IMR-90 (cell line): ENCODE measurements around the gene SYNRG. TPM values are rescaled to one million over a fixed set of nuclear protein-coding genes. Genes with fewer than 3 reads are reported as not detected.

Source experiments
- ATAC-seq: fragments of 200-7000 bp; cut with Tn5 transposase; 2 replicates; pipeline ENCODE4 v1.9.1; 2020; ENCODE audit warnings: low read depth, mild to moderate bottlenecking, moderate library complexity
- BruUV-seq: library from RNA; stranded (reverse); fragments of 400-500 nt; replicated peaks from 2 replicates; lab custom pipeline; 2021; lab: Mats Ljungman, UMichigan
- CTCF ChIA-PET: fragments of 300-600 bp; formaldehyde crosslinking; extraction: SDS; loops from one replicate; lab custom pipeline; 2021; ENCODE audit warnings: antibody characterized with exemption; lab: Yijun Ruan, JAX
- POLR2A ChIA-PET: fragments of 300-600 bp; sonication (Branson Sonifier 250); formaldehyde crosslinking; loops from one replicate; lab custom pipeline; 2022; ENCODE audit warnings: antibody characterized with exemption; ENCODE audit not compliant: unreplicated experiment; lab: Charles Lee
- DNase-seq: peaks from one replicate; pipeline ENCODE4 v3.0.0; 2013
- H2AFZ ChIP-seq: replicated peaks from 2 replicates; pipeline ENCODE3; 2013; ENCODE audit warnings: low read length, mild to moderate bottlenecking; ENCODE audit not compliant: poor library complexity
- H2AK5ac ChIP-seq: 2 replicates; pipeline ENCODE4 v1.6.1; 2013; ENCODE audit warnings: low read depth, low read length, inconsistent platforms
- H2AK9ac ChIP-seq: replicated peaks from 2 replicates; pipeline ENCODE3; 2013; ENCODE audit warnings: mild to moderate bottlenecking, low read depth, low read length, moderate library complexity; ENCODE audit not compliant: poor library complexity
- H2BK120ac ChIP-seq: 2 replicates; pipeline ENCODE4 v1.6.1; 2013; ENCODE audit warnings: low read depth, low read length, inconsistent platforms
- H2BK15ac ChIP-seq: 3 replicates; pipeline ENCODE4 v1.6.1; 2013; ENCODE audit warnings: low read depth, low read length, inconsistent platforms
- H2BK20ac ChIP-seq: 2 replicates; pipeline ENCODE4 v1.6.1; 2013; ENCODE audit warnings: low read depth, mild to moderate bottlenecking, inconsistent platforms, low read length, moderate library complexity
- H2BK5ac ChIP-seq: 2 replicates; pipeline ENCODE4 v1.6.1; 2013; ENCODE audit warnings: mild to moderate bottlenecking, low read depth, low read length, inconsistent platforms; ENCODE audit not compliant: poor library complexity, severe bottlenecking
- H3K14ac ChIP-seq: replicated peaks from 2 replicates; pipeline ENCODE4 v1.6.1; 2013; ENCODE audit warnings: low read depth, low read length, inconsistent platforms
- H3K18ac ChIP-seq: 2 replicates; pipeline ENCODE4 v1.6.1; 2013; ENCODE audit warnings: low read depth, low read length, control low read depth
- H3K23ac ChIP-seq: 2 replicates; pipeline ENCODE4 v1.6.1; 2013; ENCODE audit warnings: low read depth, low read length, inconsistent platforms
- H3K27ac ChIP-seq: 2 replicates; pipeline ENCODE4 v1.5.1; 2013; ENCODE audit warnings: mild to moderate bottlenecking, control low read depth, low read length; ENCODE audit not compliant: insufficient read depth
- H3K27me3 ChIP-seq: 2 replicates; pipeline ENCODE4 v1.6.1; 2013; ENCODE audit warnings: low read length; ENCODE audit not compliant: control insufficient read depth, insufficient read depth
- H3K36me3 ChIP-seq: 2 replicates; pipeline ENCODE4 v1.6.1; 2013; ENCODE audit warnings: low read length, mixed read lengths; ENCODE audit not compliant: control insufficient read depth, insufficient read depth
- H3K4ac ChIP-seq: 2 replicates; pipeline ENCODE4 v1.6.1; 2013; ENCODE audit warnings: low read depth, low read length, inconsistent platforms
- H3K4me1 ChIP-seq: 2 replicates; pipeline ENCODE4 v1.6.1; 2013; ENCODE audit warnings: low read length, mixed read lengths; ENCODE audit not compliant: control insufficient read depth, insufficient read depth
- H3K4me2 ChIP-seq: 2 replicates; pipeline ENCODE4 v1.6.1; 2013; ENCODE audit warnings: low read depth, mild to moderate bottlenecking, control low read depth, low read length, moderate library complexity
- H3K4me3 ChIP-seq: 2 replicates; pipeline ENCODE4 v1.5.1; 2013; ENCODE audit warnings: low read depth, mild to moderate bottlenecking, control low read depth, low read length, moderate library complexity; ENCODE audit not compliant: insufficient read depth
- H3K56ac ChIP-seq: 2 replicates; pipeline ENCODE4 v1.6.1; 2013; ENCODE audit warnings: low read length, inconsistent platforms; ENCODE audit not compliant: insufficient read depth; ENCODE audit errors: extremely low read depth
- H3K79me1 ChIP-seq, 2 experiments: 2 replicates each; pipeline ENCODE4 v1.6.1; 2013; ENCODE audit warnings: low read length in 2 of 2, inconsistent platforms in 1 of 2, low read depth in 1 of 2
- H3K9ac ChIP-seq: 2 replicates; pipeline ENCODE4 v1.6.1; 2013; ENCODE audit warnings: low read depth, low read length, control low read depth
- H3K9me1 ChIP-seq: 2 replicates; pipeline ENCODE4 v1.6.1; 2013; ENCODE audit warnings: low read length, inconsistent platforms; ENCODE audit not compliant: insufficient read depth
- H3K9me3 ChIP-seq: 2 replicates; pipeline ENCODE4 v1.6.1; 2013; ENCODE audit warnings: low read length; ENCODE audit not compliant: control insufficient read depth, insufficient read depth
- H4K20me1 ChIP-seq: 2 replicates; pipeline ENCODE4 v1.6.1; 2013; ENCODE audit warnings: low read length, inconsistent platforms; ENCODE audit not compliant: insufficient read depth
- H4K5ac ChIP-seq: 2 replicates; pipeline ENCODE4 v1.6.1; 2013; ENCODE audit warnings: mild to moderate bottlenecking, low read depth, low read length, control low read depth
- H4K8ac ChIP-seq, 2 experiments: 2 replicates each; pipeline ENCODE4 v1.6.1; 2013; ENCODE audit warnings: low read depth in 2 of 2, low read length in 2 of 2, control low read depth in 1 of 2, inconsistent platforms in 1 of 2
- H4K91ac ChIP-seq: 2 replicates; pipeline ENCODE4 v1.6.1; 2013; ENCODE audit warnings: low read depth, low read length, inconsistent platforms; ENCODE audit not compliant: insufficient read depth
- BHLHE40 ChIP-seq: fragments of 150-350 bp; IDR thresholded peaks from 2 replicates; pipeline ENCODE4 v1.6.1; 2016; ENCODE audit warnings: mild to moderate bottlenecking, low read depth, low read length
- MXI1 ChIP-seq: IDR thresholded peaks from 2 replicates; pipeline ENCODE4 v1.6.1; 2012; ENCODE audit warnings: low read depth, mild to moderate bottlenecking, low read length, moderate library complexity, borderline replicate concordance
- WGBS, 2 experiments: methylation state at CpG; one replicate each; pipeline versions ENCODE4 v1.1.5 to v1.1.7; 2013; ENCODE audit warnings: missing lambda C conversion rate in 2 of 2; ENCODE audit not compliant: insufficient read length in 1 of 2; ENCODE audit errors: extremely low coverage in 2 of 2; 5-methylcytosine and 5-hydroxymethylcytosine counted together
- dilution Hi-C: fragments of 300-500 bp; cut with HindIII; formaldehyde crosslinking; loops from one replicate; pipeline ENCODE4 v1.14.3; 2018; ENCODE audit warnings: low sequenced_read_pairs; ENCODE audit not compliant: unreplicated experiment
- in situ Hi-C: fragments of 300-500 bp; cut with MboI; formaldehyde crosslinking; loops from 3 replicates; pipeline ENCODE4 v1.14.3; 2019; ENCODE audit warnings: low sequenced_read_pairs, inconsistent platforms, mixed read lengths
- intact Hi-C: fragments of 100-400 bp; cut with micrococcal nuclease; formaldehyde crosslinking; loops from 2 replicates; pipeline ENCODE4 v1.10.0; 2022
- polyA plus RNA-seq, 3 experiments: library from polyadenylated mRNA; depleted of rRNA; stranded (reverse); fragments of >200 nt; gene quantifications; 2 replicates each; pipeline ENCODE4 v1.2.3, GENCODE V29; 2012; ENCODE audit warnings: low replicate concordance in 1 of 3
- total RNA-seq: library from RNA; depleted of rRNA; stranded (reverse); fragments of >200 nt; gene quantifications from 2 replicates; pipeline ENCODE4 v1.2.3, GENCODE V29; 2012
- TF ChIP-seq, protein P1 (sequence below): fragments of 150-350 bp; IDR thresholded peaks from 2 replicates; pipeline ENCODE4 v1.6.1; 2017; ENCODE audit warnings: mild to moderate bottlenecking, antibody characterized with exemption, low read length, low read depth

The SYNRG gene
- total and polyA plus RNA-seq, 2 of the 4 experiments (the other 2 are of a cell fraction), result 11.7 to 15.2 TPM

- Histone ChIP-seq H2BK20ac (peak overlapping the region; percentile 18; the same call in 1 of the 2 replicates), H3K23ac (peak overlapping the region; percentile 54; the same call in 1 of the 2 replicates), H4K20me1 (no peaks in the 10 kb centered on the region), H3K9ac (no peak overlapping the region), H4K8ac (peak overlapping the region; percentile 30 to 54; a peak in 2 of 4 replicates), H3K4me3 (no peak overlapping the region), H3K9me3 (no peaks in the 10 kb centered on the region), H2BK15ac (peak overlapping the region; percentile 16; the same call in 2 of the 3 replicates), H3K14ac (peak overlapping the region; percentile 58), H3K56ac (no peak overlapping the region; the same call in 1 of the 2 replicates), H4K5ac (0 out of 2 replicates have a peak overlapping the region, but pooled peaks have one; percentile 12), H2BK5ac (peak overlapping the region; percentile 8), H2AK9ac (peak overlapping the region; percentile 0), H3K4ac (peak overlapping the region; percentile 81), H2AFZ (no peak overlapping the region), H3K9me1 (peaks cover 5% of the 10 kb centered on the region; the same call in 1 of the 2 replicates), H3K18ac (no peak overlapping the region), H3K79me1 (peaks cover 0 to 8% of the 10 kb centered on the region in 2 experiments; a peak in 3 of 4 replicates), H3K4me1 (peaks cover 5% of the 10 kb centered on the region), H4K91ac (0 out of 2 replicates have a peak overlapping the region, but pooled peaks have one; percentile 2), H3K27me3 (no peaks in the 10 kb centered on the region), H3K36me3 (peaks cover 22% of the 10 kb centered on the region), H2AK5ac (peak overlapping the region; percentile 20), H2BK120ac (peak overlapping the region; percentile 62), H3K4me2 (no peak overlapping the region), H3K27ac (peak overlapping the region; percentile 36; the same call in 1 of the 2 replicates)
- POLR2A ChIA-PET, result no interaction called here
- TF ChIP-seq, protein P1, sequence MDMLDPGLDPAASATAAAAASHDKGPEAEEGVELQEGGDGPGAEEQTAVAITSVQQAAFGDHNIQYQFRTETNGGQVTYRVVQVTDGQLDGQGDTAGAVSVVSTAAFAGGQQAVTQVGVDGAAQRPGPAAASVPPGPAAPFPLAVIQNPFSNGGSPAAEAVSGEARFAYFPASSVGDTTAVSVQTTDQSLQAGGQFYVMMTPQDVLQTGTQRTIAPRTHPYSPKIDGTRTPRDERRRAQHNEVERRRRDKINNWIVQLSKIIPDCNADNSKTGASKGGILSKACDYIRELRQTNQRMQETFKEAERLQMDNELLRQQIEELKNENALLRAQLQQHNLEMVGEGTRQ, result no peak
- TF ChIP-seq MXI1, result no peak
- TF ChIP-seq BHLHE40, result no peak
- no CpG with 5 or more reads among the region's 1 CpG for WGBS, 2 experiments
- BruUV-seq, result no TSS peak
- DNase-seq (no peak), ATAC-seq (no peak; the same call in 1 of the 2 replicates)
- CTCF ChIA-PET, result no interaction called here
- intact Hi-C loops, result no loop called here
- in situ Hi-C loops, result no loop called here
- dilution Hi-C loops, result no loop called here
These were observed 133.3 kb downstream of the SYNRG start for GRCh38 chr17:37475731-37476420.
